Stomach smooth muscle (tissue), 2 donors: ENCODE results near the gene AADACL2.

Experiments
- H3K27ac ChIP-seq: one replicate; pipeline ENCODE4 v1.7.0; 2013; ENCODE audit warnings: mild to moderate bottlenecking, low read length, inconsistent platforms
- H3K27me3 ChIP-seq, 2 donors: one replicate each; pipeline ENCODE4 v1.7.0; 2013; ENCODE audit warnings: low read length in 2 of 2; ENCODE audit not compliant: insufficient read depth in 2 of 2, control insufficient read depth in 1 of 2
- H3K36me3 ChIP-seq, 2 donors: one replicate each; pipeline ENCODE4 v1.7.0; 2013; ENCODE audit warnings: low read length in 2 of 2; ENCODE audit not compliant: control insufficient read depth in 2 of 2, insufficient read depth in 2 of 2
- H3K4me1 ChIP-seq: one replicate; pipeline ENCODE4 v1.7.0; 2013; ENCODE audit warnings: low read length; ENCODE audit not compliant: control insufficient read depth, insufficient read depth
- H3K4me3 ChIP-seq, 2 donors: one replicate each; pipeline ENCODE4 v1.7.0; 2013; ENCODE audit warnings: low read length in 2 of 2
- H3K9ac ChIP-seq, 2 donors: one replicate each; pipeline ENCODE4 v1.7.0; 2013; ENCODE audit warnings: low read length in 2 of 2, mild to moderate bottlenecking in 1 of 2
- H3K9me3 ChIP-seq, 2 donors: one replicate each; pipeline ENCODE4 v1.7.0; 2013; ENCODE audit warnings: low read length in 2 of 2; ENCODE audit not compliant: control insufficient read depth in 2 of 2
- donor health status: healthy.
- donor health status: Pancreatic carcinoma.

AADACL2 gene, protein sequence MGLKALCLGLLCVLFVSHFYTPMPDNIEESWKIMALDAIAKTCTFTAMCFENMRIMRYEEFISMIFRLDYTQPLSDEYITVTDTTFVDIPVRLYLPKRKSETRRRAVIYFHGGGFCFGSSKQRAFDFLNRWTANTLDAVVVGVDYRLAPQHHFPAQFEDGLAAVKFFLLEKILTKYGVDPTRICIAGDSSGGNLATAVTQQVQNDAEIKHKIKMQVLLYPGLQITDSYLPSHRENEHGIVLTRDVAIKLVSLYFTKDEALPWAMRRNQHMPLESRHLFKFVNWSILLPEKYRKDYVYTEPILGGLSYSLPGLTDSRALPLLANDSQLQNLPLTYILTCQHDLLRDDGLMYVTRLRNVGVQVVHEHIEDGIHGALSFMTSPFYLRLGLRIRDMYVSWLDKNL

DNA sequence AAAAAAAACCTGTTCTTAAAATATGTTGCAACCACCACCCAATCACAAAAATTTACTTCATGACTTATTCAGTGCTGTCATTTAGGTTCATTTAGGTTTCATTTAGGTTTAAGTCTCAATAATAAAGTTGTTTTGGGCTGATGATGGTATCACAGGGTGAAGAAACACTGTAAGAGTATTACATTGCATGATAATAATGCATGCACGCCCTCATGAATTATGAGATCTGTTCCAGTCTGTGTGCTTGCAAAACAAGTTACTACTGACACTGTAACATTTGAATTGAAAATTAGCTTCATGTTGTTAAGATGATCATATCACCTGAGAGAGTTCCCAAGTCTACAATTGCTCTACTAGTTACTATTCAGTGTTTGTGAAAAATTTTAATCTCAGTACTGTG is at the start of gene AADACL2:
Gene AADACL2, plus strand, starts transcription at position 315 of the 400 bp plus-strand sequence. CDS start 109 bp downstream, outside the sequence.
- H3K36me3 ChIP-seq = no peaks in the 10 kb centered on the region
- H3K27ac ChIP-seq = no peak within 1 kb of the TSS
- no peak within 1 kb of the TSS for H3K9ac ChIP-seq
- H3K27me3 ChIP-seq = no peaks in the 10 kb centered on the region
- no peaks in the 10 kb centered on the region for H3K9me3 ChIP-seq
- H3K4me3 ChIP-seq = no peak within 1 kb of the TSS
- no peaks in the 10 kb centered on the region for H3K4me1 ChIP-seq

DNA sequence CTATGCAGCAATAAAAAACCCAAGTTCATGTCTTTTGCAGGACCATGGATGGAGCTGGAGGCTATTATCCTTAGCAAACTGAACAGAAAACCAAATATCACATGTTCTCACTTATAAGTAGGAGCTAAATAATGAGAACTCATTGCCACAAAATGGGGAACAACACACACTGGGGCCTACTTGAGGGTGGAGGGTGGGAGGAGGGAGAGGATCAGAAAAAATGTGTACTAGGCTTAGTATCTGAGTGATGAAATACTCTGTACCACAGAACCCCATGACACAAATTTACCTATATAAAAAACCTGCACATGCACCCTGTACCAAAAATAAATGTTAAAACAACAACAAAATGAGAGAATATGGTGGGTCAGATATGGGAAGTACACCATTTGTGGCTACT is 49.6 kb upstream of the AADACL2 start:
- Histone ChIP-seq H3K27ac (no peak overlapping the region), H3K36me3 (no peaks in the 10 kb centered on the region), H3K4me1 (no peaks in the 10 kb centered on the region), H3K27me3 (no peaks in the 10 kb centered on the region), H3K9me3 (peaks cover 0 to 2% of the 10 kb centered on the region in 2 donors), H3K4me3 (no peak overlapping the region), H3K9ac (no peak overlapping the region)

DNA sequence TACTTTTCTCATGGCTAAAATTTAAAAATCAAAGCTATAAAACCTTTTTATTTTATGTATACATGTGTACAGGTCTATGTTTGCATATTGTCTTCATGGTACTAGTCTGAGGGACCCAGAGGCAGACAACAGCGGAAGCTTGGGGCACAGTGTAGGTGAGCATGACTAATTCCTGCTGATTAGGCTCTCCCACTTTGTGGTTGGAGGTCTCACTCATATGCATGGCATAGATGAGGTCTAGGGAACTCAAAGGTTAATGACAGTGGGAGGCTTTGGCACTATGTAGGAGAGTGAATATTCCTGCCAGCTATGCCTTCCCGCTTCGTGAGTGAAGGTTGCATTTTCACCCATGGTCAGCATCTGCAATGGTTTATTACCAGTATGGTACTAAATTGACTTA is 47.5 kb upstream of the AADACL2 start:
- H3K4me1 ChIP-seq = no peaks in the 10 kb centered on the region
- no peak overlapping the region for H3K4me3 ChIP-seq
- no peak overlapping the region for H3K27ac ChIP-seq
- H3K36me3 ChIP-seq = no peaks in the 10 kb centered on the region
- H3K9me3 ChIP-seq = peaks cover 0 to 2% of the 10 kb centered on the region in 2 donors
- H3K27me3 ChIP-seq = no peaks in the 10 kb centered on the region
- H3K9ac ChIP-seq = no peak overlapping the region

DNA sequence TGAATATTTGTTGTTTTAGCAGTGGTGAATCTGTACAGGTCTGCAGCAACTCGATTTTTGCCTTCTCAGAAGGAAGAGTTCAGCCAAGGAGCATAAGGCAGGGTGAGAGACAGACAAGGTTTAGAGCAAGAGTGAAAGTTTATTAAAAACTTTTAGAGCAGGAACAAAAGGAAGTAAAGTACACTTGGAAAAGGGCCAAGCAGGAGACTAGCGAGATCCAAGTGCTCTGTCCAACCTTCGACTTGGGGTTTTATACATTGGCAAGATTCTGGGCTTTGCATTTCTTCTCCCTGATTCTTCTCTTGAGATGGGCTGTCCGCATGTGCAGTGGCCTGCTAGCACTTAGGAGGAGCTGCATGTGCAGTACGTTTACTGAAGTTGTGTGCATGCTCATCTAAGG is 46.7 kb upstream of the AADACL2 start:
- H3K27me3 ChIP-seq = no peaks in the 10 kb centered on the region
- no peak overlapping the region for H3K4me3 ChIP-seq
- H3K4me1 ChIP-seq = no peaks in the 10 kb centered on the region
- no peaks in the 10 kb centered on the region for H3K36me3 ChIP-seq
- peaks cover 0 to 2% of the 10 kb centered on the region in 2 donors for H3K9me3 ChIP-seq
- H3K9ac ChIP-seq = no peak overlapping the region
- H3K27ac ChIP-seq = no peak overlapping the region

DNA sequence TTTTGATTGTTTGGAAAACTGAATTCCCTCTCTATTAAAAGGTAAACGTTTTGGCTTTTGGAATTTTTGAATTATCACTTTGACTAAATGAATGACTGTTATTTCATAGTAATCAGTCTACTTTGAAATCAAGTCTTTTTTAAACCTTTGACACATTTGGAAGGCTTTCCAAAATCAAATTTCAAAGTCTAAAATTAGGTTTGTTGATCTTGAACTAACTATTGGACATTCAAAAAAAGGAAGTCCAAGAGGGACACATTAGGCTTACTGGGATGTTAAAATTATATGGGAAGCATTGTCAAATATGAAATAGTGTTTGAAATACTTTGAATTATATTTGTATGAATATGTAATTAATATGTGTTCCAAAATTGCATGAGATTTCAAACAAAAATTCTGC is 45.2 kb upstream of the AADACL2 start:
- no peaks in the 10 kb centered on the region for H3K9me3 ChIP-seq
- H3K27me3 ChIP-seq = no peaks in the 10 kb centered on the region
- no peak overlapping the region for H3K9ac ChIP-seq
- H3K27ac ChIP-seq = no peak overlapping the region
- no peak overlapping the region for H3K4me3 ChIP-seq
- H3K36me3 ChIP-seq = no peaks in the 10 kb centered on the region
- no peaks in the 10 kb centered on the region for H3K4me1 ChIP-seq

DNA sequence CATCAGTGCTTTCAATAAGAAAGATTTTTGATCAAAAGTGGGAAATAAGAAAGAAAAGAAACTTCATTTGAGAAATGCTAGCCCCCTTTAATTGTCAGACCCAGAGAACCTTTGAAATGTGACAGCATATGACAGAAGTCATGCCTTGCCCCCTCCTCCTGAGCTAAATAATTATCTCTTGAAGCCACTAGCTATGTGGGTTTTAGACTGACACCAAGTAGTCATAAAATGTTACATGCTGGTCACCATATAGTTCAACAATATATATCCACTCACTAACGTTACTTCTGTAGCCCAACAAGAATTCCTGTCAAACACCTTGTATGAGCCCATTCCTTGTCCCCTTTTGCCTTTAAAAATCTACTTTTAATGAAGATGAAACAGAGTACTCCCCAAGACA is 43.1 kb upstream of the AADACL2 start:
- no peak overlapping the region for H3K27ac ChIP-seq
- H3K27me3 ChIP-seq = no peaks in the 10 kb centered on the region
- no peak overlapping the region for H3K4me3 ChIP-seq
- no peaks in the 10 kb centered on the region for H3K9me3 ChIP-seq
- H3K4me1 ChIP-seq = no peaks in the 10 kb centered on the region
- no peak overlapping the region for H3K9ac ChIP-seq
- H3K36me3 ChIP-seq = no peaks in the 10 kb centered on the region

DNA sequence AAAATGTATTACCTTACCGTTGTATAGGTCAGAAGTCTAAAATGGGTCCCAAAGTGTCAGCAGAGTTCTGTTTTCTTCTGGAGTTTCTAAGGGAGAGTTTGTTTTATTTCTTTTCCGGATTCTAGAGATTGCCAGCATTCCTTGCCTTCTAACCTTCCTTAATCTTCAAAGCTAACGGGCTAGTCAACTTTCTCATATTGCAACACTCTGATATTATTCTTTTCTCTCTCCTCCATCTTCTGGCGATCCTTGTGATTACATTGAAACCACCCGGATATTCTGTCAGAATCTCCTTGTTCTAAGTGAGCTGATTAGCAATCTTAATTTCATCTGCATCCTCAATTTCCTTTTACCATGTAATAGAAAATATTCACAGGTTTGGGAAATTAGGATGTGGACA is 36.2 kb upstream of the AADACL2 start:
- Histone ChIP-seq H3K27ac (no peak overlapping the region), H3K36me3 (no peaks in the 10 kb centered on the region), H3K4me1 (no peaks in the 10 kb centered on the region), H3K27me3 (no peaks in the 10 kb centered on the region), H3K9ac (no peak overlapping the region), H3K4me3 (no peak overlapping the region), H3K9me3 (peaks cover 0 to 2% of the 10 kb centered on the region in 2 donors)

DNA sequence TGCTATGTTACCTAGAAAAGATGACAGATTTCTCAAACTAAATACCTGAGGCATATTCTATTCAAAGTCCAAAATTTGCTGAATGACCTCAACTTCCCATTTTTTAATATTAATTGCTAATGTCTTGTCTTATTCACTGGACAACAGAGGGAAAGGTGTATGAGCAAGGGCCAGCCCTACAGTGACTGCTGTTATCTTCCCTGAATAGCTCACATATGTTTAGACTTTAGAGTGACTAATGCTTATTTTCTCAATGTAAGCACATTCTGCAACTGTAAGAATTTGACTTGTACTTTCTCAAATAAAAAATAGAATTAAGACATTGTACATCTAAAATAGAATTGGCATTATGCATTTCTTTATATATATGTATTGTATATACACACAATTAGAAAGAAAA is 26.5 kb upstream of the AADACL2 start:
- no peak overlapping the region for H3K27ac ChIP-seq
- H3K9me3 ChIP-seq = peaks cover 0 to 3% of the 10 kb centered on the region in 2 donors
- H3K27me3 ChIP-seq = no peaks in the 10 kb centered on the region
- H3K4me3 ChIP-seq = no peak overlapping the region
- no peaks in the 10 kb centered on the region for H3K4me1 ChIP-seq
- no peaks in the 10 kb centered on the region for H3K36me3 ChIP-seq
- H3K9ac ChIP-seq = no peak overlapping the region

DNA sequence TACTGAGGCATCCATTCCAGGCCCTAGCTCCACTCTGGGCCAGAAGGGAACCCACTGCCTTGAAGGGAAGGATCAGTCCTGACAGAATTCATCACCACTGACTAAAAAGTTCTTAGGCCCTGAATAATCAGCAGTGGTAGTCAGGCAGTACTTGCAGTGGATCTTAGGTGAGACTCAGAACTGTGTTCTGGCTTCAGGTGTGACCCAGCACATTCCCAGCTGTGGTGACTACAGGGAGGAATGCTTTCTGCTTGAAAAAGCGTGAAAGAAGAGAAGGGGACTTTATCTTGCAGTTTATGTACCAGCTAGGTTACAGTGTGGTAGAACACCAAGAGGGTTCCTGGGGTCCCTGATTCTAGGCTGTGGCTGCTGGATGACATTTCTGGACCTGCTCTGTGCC is 24.9 kb upstream of the AADACL2 start:
- no peak overlapping the region for H3K9ac ChIP-seq
- H3K4me3 ChIP-seq = no peak overlapping the region
- H3K27me3 ChIP-seq = no peaks in the 10 kb centered on the region
- no peaks in the 10 kb centered on the region for H3K4me1 ChIP-seq
- H3K36me3 ChIP-seq = no peaks in the 10 kb centered on the region
- H3K9me3 ChIP-seq = peaks cover 0 to 6% of the 10 kb centered on the region in 2 donors
- no peak overlapping the region for H3K27ac ChIP-seq

DNA sequence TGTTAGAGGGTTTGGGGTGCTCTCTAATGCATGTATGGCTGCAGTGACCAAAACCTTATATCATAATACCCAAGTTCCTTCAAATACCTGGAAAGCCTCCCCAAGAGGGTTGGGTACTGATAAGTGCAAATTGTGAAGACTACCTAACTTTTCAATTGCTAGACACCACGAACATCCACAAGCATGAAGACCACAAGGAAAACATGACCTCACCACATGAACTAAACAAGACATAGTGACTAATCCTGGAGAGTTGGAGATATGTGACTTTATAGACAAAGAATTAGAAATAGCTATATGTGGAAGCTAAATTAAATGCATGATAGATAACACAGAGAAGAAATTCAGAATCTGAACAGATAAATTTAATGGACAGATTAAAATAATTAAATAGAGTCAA is 23.9 kb upstream of the AADACL2 start:
- Histone ChIP-seq H3K9me3 (peaks cover 0 to 6% of the 10 kb centered on the region in 2 donors), H3K36me3 (no peaks in the 10 kb centered on the region), H3K27ac (no peak overlapping the region), H3K27me3 (no peaks in the 10 kb centered on the region), H3K4me3 (no peak overlapping the region), H3K4me1 (no peaks in the 10 kb centered on the region), H3K9ac (no peak overlapping the region)

DNA sequence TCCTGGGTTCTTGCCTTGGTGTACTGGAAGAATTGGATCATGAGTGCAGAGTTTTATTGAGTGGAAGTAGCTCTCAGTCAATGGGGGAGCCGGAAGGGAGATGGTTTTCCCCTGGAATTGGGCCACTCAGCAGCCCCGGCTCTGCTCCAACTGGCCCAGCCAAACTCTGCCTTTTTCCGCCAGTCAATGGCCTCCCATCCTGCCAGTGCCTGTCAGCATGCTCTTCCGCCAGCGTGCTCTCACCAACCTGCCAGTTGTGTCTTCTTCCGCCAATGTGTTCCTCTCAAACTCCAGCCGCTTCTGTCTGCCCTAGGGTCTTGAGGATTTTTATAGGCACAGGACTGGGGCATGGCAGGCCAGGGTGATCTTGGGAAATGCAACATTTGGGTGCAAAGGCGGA is 12.4 kb upstream of the AADACL2 start:
- H3K27me3 ChIP-seq = no peaks in the 10 kb centered on the region
- peaks cover 0 to 2% of the 10 kb centered on the region in 2 donors for H3K9me3 ChIP-seq
- H3K4me1 ChIP-seq = no peaks in the 10 kb centered on the region
- H3K27ac ChIP-seq = no peak overlapping the region
- no peak overlapping the region for H3K9ac ChIP-seq
- no peak overlapping the region for H3K4me3 ChIP-seq
- H3K36me3 ChIP-seq = no peaks in the 10 kb centered on the region
